ENCODE results near the gene RAP2C. TPM values are rescaled to one million over a fixed set of nuclear protein-coding genes. Genes with fewer than 3 reads are reported as not detected.

RAP2C gene
- total RNA-seq (2021) (27.8 and 30.6 TPM in 2 replicates), Bru-seq, nascent RNA (percentile 85 among the genes with signal in this experiment), BruChase-seq, experiment 1, labeled RNA remaining after a 2-hour chase (percentile 93 among the genes with signal in this experiment), BruChase-seq, experiment 2, labeled RNA remaining after a 6-hour chase (percentile 94 among the genes with signal in this experiment)
- long read RNA-seq, transcript RAP2C-201 (4 exons, 3,896 nt), result major isoform, 12 of 35 reads
- long read RNA-seq, partial matches to known transcripts, result 9 of 35 reads
- long read RNA-seq, other reads (novel, unspliced or antisense), result 14 of 35 reads

- POLR2A ChIA-PET (ENCODE audit: unreplicated experiment), result interaction anchor here (0.5 to 0.6 kb wide), 2 partner anchors 1124 to 1178 kb away, joined by 3 to 4 read pairs; no protein-coding TSS in a partner anchor
- Histone ChIP-seq H3F3A (ENCODE audit: insufficient read depth, low read depth) (peaks cover 16% of the 10 kb centered on the region; the same call in 1 of the 2 replicates), H2AFZ (peak within 1 kb of the TSS; percentile 96), H3K79me2 (ENCODE audit: low read depth) (peaks cover 27% of the 10 kb centered on the region), H3K9me2 (ENCODE audit: insufficient read depth) (no peaks in the 10 kb centered on the region), H3K36me3 (ENCODE audit: low read depth) (0 out of 2 replicates have a peak, but pooled peaks cover under 1% of the 10 kb centered on the region), H4K20me1 (ENCODE audit: insufficient read depth) (peaks cover 15% of the 10 kb centered on the region), H3K27ac (peak within 1 kb of the TSS; percentile 77), H3K4me2 (peak within 1 kb of the TSS; percentile 95), H3K4me1 (replicated peaks; ENCODE audit: insufficient read depth) (peaks cover 31% of the 10 kb centered on the region), H3K9me3 (ENCODE audit: insufficient read depth, low read depth) (no peaks in the 10 kb centered on the region), H3K27me3 (ENCODE audit: insufficient read depth, low read depth) (no peaks in the 10 kb centered on the region), H3K4me3 (peak within 1 kb of the TSS; percentile 98)
- intact Hi-C loops (cut with micrococcal nuclease; ENCODE audit: unreplicated experiment), result loop anchor here (1.0 to 10.0 kb wide), 7 partner anchors 127 to 1445 kb away; partner anchors contain the start of genes MBNL3 and STK26
- DNase-seq, result peak; percentile 65 to 71
- TF ChIP-seq EZH2 (IDR thresholded peaks at IDR 0.05; ENCODE audit: low read depth) (no peak), CTCF (conservative IDR thresholded peaks at IDR 0.05) (peak; percentile 75)
- CTCF ChIA-PET, result interaction anchor here (0.6 to 1.8 kb wide), 4 partner anchors 99 to 378 kb away, joined by 3 to 21 read pairs (median 7); no protein-coding TSS in a partner anchor
- BruUV-seq (replicated peaks), result no TSS peak
Observed at GRCh38 chrX:132219343-132219768, at the start of gene RAP2C. Gene RAP2C, minus strand, starts transcription at chrX:132219447. Its CDS starts 2,179 bp downstream, at chrX:132217268.

- Histone ChIP-seq H3F3A (ENCODE audit: insufficient read depth, low read depth) (peaks cover 28% of the 10 kb centered on the region), H3K27ac (no peak overlapping the region)
Observed at GRCh38 chrX:132267392-132267791, 48.1 kb upstream of the RAP2C start.

More at GRCh38 chrX:132267392-132267791, 48.1 kb upstream of the RAP2C start:
- DNase-seq, result no peak
- H3K9me3 ChIP-seq (ENCODE audit: insufficient read depth, low read depth), result no peaks in the 10 kb centered on the region
- ChIA-PET POLR2A (ENCODE audit: unreplicated experiment) (no interaction called here), CTCF (no interaction called here)
- H3K79me2 ChIP-seq (ENCODE audit: low read depth), result no peaks in the 10 kb centered on the region
- no peaks in the 10 kb centered on the region for H4K20me1 ChIP-seq (ENCODE audit: insufficient read depth)
- H3K36me3 ChIP-seq (ENCODE audit: low read depth), result no peaks in the 10 kb centered on the region
- H3K4me3 ChIP-seq, result no peak overlapping the region
- intact Hi-C loops (cut with micrococcal nuclease; ENCODE audit: unreplicated experiment), result no loop called here
- H3K27me3 ChIP-seq (ENCODE audit: insufficient read depth, low read depth), result no peaks in the 10 kb centered on the region
- no peaks in the 10 kb centered on the region for H3K9me2 ChIP-seq (ENCODE audit: insufficient read depth)
- H3K4me2 ChIP-seq, result no peak overlapping the region
- TF ChIP-seq CTCF (conservative IDR thresholded peaks at IDR 0.05) (no peak), EZH2 (IDR thresholded peaks at IDR 0.05; ENCODE audit: low read depth) (no peak)
- peaks cover 30% of the 10 kb centered on the region for H3K4me1 ChIP-seq (replicated peaks; ENCODE audit: insufficient read depth)
- H2AFZ ChIP-seq, result no peak overlapping the region
- BruUV-seq (replicated peaks), result no TSS peak
